DOHH2 (cell line): ENCODE measurements around the gene CADPS2.

ENCODE experiments used
- EZH2phosphoT487 ChIP-seq: fragments of 200-600 bp; sonication (generic); IDR thresholded peaks from 2 replicates; pipeline ENCODE4 v1.6.1; 2017; ENCODE audit warnings: borderline replicate concordance, mild to moderate bottlenecking, antibody characterized with exemption, low read length, moderate library complexity, mixed read lengths
- TF ChIP-seq, protein P1 (sequence below): fragments of 200-600 bp; sonication (generic); IDR thresholded peaks from one replicate; pipeline ENCODE4 v1.5.1; 2014; ENCODE audit warnings: antibody characterized with exemption, mild to moderate bottlenecking, low read depth, low read length; ENCODE audit not compliant: poor library complexity, severe bottlenecking

- TF ChIP-seq, protein P1, sequence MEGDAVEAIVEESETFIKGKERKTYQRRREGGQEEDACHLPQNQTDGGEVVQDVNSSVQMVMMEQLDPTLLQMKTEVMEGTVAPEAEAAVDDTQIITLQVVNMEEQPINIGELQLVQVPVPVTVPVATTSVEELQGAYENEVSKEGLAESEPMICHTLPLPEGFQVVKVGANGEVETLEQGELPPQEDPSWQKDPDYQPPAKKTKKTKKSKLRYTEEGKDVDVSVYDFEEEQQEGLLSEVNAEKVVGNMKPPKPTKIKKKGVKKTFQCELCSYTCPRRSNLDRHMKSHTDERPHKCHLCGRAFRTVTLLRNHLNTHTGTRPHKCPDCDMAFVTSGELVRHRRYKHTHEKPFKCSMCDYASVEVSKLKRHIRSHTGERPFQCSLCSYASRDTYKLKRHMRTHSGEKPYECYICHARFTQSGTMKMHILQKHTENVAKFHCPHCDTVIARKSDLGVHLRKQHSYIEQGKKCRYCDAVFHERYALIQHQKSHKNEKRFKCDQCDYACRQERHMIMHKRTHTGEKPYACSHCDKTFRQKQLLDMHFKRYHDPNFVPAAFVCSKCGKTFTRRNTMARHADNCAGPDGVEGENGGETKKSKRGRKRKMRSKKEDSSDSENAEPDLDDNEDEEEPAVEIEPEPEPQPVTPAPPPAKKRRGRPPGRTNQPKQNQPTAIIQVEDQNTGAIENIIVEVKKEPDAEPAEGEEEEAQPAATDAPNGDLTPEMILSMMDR, result no peak
- TF ChIP-seq EZH2phosphoT487, result no peak
Measured at GRCh38 chr7:122304996-122305421, 581.3 kb downstream of the CADPS2 start.
